GM21447 (cell line): ENCODE results near the gene SOX15.
A peak's percentile ranks its signal among the peaks of the same experiment; 100 is the strongest.

ENCODE experiments used
- ATAC-seq: cut with Tn5 transposase; IDR thresholded peaks from one replicate; pipeline ENCODE4 v1.9.1; 2021; ENCODE audit not compliant: unreplicated experiment

The SOX15 gene

DNA sequence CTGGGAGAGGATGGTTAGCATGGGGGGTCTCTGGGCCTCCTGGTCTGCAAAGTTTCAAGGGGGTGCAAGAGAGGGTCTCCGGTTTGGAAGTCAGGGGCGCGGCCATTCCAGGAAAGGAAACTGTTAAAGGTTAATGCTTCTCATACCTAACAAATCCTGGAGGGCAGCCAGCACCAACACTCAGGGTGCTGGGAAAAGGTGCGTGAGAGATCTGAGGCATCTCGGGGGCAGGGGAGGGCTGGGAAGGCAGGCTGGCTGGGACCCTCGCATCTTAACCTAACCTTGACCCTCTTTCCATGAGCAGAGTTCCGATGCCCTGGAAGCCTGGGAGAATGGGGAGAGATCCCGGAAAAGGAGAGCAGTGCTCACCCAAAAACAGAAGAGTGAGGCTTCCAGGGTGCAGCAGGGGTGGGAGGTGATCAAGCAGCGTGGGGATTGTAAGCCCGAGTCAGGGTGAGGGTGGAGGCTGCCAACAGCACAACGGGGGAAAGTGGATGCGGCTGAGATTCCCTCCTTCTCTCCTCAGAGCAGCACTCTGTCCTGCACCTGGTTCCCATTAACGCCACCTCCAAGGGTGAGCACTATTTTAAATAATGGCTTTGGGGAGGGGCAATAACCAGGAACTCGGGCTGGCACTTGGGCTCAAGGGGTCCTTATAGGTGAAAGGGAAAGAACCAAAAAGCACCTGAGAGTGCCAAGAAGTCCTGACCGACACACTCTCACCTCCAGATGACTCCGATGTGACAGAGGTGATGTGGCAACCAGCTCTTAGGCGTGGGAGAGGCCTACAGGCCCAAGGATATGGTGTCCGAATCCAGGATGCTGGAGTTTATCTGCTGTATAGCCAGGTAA is 30.3 kb downstream of the SOX15 start:
- no peak for ATAC-seq

DNA sequence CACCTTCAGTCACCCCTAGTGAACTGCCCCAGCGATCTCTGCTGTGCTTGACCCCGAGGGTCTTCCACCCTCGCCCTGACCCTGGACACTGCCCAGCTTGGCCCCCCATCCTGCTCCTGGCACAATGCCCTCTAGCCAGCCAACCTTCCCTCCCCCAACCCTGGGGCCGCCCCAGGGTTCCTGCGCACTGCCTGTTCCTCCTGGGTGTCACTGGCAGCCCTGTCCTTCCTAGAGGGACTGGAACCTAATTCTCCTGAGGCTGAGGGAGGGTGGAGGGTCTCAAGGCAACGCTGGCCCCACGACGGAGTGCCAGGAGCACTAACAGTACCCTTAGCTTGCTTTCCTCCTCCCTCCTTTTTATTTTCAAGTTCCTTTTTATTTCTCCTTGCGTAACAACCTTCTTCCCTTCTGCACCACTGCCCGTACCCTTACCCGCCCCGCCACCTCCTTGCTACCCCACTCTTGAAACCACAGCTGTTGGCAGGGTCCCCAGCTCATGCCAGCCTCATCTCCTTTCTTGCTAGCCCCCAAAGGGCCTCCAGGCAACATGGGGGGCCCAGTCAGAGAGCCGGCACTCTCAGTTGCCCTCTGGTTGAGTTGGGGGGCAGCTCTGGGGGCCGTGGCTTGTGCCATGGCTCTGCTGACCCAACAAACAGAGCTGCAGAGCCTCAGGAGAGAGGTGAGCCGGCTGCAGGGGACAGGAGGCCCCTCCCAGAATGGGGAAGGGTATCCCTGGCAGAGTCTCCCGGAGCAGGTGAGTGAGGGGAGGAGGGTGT is 31.2 kb downstream of the SOX15 start, which contains the start of gene TNFSF13:
Gene TNFSF13 (plus strand): TSS at position 207 of the 776 bp plus-strand sequence. CDS start 290 bp downstream, at position 497.
- no peak for ATAC-seq

DNA sequence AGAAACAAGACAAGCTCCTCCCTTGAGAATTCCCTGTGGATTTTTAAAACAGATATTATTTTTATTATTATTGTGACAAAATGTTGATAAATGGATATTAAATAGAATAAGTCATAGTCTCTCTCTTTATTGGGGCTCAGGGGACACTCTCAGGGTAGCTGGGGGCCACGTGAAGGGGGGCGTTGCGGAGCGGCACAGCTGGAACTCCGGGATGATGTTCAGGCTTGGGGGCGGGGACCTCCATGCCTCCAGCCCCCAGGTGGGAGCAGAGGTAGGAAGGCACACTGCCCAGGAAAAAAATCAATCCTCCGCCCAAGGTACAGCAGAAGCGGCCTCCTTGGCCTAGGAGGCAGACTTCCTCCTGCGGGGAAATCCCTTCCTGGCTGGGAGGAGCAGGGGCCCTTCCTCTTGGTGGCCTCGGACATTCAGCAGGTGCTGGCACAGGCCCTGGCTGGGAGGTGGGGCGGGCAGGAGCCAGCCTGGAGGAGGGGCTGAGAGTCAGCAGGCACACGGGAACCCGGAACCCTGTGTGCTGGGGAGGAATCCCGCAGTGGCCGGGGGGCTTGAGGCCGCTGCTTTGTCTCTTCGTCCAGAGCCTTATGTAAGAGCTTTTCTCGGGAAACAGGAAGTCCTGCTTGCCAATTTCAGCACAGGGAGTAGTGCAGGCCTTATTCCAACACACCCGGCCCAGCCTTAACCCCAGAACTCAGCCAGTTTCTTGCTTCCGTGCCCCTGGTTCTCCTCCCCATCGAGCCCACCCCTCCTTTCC is 31.9 kb downstream of the SOX15 start:
- peak; percentile 37 for ATAC-seq

DNA sequence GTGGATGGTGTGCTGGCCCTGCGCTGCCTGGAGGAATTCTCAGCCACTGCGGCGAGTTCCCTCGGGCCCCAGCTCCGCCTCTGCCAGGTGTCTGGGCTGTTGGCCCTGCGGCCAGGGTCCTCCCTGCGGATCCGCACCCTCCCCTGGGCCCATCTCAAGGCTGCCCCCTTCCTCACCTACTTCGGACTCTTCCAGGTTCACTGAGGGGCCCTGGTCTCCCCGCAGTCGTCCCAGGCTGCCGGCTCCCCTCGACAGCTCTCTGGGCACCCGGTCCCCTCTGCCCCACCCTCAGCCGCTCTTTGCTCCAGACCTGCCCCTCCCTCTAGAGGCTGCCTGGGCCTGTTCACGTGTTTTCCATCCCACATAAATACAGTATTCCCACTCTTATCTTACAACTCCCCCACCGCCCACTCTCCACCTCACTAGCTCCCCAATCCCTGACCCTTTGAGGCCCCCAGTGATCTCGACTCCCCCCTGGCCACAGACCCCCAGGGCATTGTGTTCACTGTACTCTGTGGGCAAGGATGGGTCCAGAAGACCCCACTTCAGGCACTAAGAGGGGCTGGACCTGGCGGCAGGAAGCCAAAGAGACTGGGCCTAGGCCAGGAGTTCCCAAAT is 32.6 kb downstream of the SOX15 start:
- ATAC-seq, result no peak

DNA sequence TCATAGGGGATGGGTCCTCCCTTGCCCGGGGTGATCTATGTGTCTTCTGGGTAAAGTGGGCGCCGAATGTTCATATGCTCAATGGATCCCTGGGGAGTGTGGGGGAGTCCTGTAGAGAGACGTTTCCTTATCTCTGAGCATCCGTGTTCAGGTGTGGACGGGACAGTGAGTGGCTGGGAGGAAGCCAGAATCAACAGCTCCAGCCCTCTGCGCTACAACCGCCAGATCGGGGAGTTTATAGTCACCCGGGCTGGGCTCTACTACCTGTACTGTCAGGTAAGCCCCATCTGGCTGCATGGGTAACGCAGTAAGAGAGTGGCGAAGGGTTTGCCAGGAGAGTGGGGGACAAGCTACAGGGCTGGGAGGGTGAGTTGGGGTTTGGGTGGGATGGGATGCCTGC is 33.3 kb downstream of the SOX15 start:
- ATAC-seq, result no peak

DNA sequence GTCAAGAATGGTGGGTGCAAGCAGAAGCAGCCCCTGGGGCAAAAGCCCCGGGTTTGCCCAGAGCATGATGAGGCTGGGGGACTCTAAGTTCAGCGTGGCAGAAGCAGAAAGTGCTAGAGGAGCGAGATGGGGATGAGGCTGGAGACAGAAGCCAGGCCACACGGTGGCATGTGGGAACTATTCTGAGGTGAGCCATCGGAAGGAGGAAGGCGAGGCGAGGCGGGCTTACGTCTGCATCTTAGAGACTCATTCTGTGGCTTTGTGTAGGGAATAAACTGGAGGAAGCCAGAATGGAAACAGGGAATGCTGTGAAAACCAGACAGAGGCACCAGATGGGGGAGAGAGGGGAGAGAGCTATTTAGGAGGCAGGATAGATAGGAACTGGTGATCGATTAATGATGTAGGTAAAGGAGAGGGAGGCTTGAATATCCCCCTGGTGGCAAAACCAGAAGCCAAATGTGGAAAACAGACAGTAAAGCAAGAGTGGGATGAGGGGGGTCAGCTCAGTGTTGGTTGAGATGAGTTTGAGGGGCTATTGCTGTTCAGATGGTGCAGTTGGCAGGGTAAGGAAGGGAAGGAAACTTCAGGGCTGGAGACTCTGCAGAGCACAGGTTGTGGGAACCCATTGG is 34.5 kb downstream of the SOX15 start:
- ATAC-seq, result no peak

DNA sequence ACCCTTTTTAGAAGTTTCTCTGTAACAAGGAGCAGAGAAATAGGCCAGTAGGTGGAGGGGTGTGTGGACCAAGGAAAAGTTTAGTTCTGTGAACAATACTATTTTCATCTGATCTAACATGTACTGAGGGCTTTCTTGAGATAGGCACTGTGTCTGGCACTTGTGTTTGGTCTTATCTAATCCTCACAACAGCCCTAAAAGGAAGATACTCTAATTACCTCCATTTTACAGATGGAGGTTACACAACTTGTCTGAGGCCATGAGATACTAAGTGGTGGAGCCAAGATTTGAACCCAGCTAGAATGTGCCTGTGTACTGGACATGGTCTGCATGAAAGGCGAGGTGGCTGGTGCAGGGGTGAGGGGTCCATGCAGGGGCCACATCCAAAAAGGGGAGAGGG is 36.5 kb downstream of the SOX15 start:
- no peak for ATAC-seq

DNA sequence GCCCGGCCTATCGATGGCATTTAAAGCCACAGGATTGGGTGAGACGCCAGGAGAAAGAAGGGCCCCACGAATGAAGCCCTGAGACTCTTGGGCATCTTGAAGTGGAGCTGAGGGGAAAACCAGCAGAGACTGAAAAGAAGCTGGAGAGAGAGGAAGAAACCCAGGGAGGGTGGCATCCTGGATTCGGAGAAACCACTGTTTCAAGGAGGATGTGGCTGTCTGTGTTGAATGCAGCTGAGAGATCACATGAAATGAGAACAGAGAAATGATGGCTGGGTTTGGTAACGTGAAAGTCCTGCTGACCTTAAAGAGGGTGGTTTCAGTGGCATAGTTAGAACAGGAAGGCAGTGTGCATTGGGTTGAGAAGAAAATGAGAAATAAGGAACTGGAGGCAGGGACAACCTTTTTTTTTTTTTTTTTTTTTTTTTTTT is 37.3 kb downstream of the SOX15 start:
- ATAC-seq, result peak; percentile 87

DNA sequence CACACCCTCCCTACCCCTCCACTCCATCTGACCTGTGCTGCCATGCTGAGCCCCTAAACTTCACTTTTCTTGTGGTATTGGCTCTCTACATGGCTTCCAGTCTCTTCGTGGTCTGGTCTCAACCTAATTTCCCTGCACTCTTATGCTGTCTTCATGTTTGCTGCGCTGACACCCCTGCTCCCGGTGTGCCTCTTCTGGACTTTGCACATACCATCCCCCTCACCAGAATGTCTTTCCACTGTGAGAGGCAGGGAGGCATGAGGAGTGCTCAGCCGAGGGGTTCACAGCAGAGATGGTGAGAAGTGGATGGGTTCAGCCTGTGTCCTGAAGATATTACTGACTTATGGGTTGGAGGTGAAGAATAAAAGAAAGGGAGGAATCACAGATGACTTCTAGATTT is 38.5 kb downstream of the SOX15 start:
- ATAC-seq, result no peak

DNA sequence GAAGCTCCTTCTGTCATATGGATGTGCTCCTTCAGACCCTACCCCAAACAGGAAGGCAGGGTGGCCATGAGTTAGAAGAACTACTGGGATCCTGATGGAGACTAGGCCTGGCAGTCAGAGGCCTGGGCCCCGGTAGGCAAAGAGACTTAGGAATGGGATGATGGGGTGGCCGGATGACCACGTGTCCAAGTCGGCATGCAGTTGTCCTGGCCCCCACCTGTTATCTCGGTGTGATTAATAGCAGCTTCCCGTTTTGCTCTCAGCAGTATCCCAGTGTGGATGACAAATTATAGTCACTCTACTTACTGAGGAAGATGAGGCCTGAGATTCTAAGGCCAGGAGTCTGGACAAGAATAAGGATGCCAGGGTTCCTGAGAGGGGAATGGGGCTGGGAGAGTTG is 39.5 kb downstream of the SOX15 start:
- ATAC-seq, result no peak

DNA sequence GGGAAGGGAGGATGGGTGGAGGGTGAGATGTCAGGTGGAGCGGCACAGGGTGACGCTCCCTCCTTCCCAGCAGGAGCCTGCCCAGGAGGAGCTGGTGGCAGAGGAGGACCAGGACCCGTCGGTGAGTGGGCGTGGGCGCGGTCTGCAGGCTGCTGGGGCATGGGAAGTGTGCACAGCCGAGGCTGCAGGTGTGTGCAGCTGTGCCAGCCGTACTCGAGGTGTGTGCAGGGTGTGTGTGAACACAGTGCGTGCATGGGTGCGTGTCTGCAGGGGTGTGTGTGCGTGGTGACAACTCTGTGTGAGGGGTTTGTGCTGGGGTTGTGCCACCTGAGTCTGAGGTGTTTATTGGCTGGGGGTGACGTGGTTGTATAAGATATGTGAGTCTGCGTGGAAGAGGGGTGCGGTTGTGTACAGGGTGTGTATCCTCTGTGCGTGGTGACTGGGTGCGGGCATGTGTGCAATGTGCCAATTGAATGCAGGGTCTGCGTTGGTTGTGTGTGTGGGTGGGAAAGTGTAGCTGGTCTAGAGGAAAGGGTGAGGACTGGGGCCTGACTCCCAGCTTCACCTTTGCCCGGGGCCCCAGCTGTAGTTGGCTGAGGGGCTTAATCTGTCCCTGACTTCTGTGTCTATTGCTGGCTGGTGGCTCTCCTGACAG is 40.4 kb downstream of the SOX15 start:
- no peak for ATAC-seq

DNA sequence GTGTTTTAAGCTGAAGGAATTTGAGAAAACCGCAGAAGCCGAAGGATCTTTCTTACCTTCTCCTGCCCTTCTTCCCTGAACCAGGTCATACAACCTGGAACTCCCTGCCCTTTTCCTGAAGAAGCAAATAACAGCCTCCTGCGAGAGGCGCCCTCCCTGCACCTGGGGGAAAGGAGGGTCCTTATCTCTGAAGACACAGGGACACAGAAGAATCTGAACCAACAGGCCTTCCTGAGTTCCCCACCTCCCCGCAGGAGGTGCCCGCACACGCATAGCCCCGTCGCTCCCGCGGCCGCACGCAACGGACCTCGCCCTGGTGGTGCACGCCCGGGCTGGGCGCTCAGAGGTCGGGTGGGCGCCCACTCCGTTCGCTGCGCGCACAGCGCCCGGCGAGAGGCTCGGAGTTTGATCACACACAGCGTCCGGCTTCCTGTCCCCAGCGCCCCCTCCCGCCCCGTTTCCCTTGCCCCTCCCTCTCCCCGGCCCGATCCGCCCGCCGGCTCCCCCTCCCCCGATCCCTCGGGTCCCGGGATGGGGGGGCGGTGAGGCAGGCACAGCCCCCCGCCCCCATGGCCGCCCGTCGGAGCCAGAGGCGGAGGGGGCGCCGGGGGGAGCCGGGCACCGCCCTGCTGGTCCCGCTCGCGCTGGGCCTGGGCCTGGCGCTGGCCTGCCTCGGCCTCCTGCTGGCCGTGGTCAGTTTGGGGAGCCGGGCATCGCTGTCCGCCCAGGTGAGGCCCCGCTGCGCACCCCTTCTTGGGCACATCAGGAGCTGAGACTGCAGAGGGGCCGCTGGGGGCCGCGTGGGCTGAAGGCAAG is 41.1 kb downstream of the SOX15 start, which contains the start of gene TNFSF12:
Gene TNFSF12 (plus strand): TSS at position 474 of the 816 bp plus-strand sequence. CDS start 96 bp downstream, at position 570.
- ATAC-seq, result no peak

DNA sequence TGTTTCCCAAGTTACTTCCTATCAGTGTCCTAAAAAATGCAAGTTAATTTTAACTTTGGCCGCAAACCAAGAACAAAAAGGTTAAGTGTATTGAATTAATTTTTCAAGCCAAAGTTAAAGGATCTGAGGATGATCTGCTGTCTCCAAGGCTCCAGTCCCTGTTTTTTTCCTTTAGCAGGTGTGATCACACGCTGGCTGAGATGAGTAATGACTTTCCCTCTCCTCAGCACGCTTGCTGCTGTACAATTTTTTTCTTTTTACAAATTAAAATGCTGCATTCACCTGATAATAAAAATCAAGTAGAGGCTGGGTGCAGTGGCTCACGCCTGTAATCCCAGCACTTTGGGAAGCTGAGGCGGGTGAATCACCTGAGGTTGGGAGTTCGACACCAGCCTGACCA is 45.0 kb downstream of the SOX15 start:
- ATAC-seq, result no peak

DNA sequence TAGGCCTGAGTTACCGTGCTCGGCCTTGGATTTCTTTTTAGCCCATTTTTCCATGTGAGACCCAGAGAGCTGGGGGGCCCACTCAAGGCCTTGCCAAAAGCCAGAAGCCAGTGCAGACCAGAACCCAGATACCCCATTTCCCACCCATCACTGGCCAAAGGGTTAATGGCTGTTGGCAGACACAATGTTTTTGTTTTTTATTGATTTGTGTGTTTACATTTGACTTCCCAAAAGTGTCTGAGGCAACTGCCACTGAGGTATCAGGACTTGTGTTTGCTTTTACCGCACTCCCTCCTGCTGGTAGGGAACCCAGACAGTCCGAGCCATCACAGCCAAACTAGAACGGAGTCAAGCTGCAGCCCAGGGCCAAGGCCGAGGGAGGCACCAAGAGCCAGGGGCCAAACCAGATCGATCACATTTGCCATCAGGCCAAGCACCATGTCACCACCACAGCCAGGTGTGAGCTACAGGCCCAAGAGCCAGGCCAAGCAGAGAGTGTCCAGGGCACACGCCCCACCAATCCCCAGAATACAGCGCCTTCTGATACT is 48.7 kb downstream of the SOX15 start:
- ATAC-seq, result no peak

DNA sequence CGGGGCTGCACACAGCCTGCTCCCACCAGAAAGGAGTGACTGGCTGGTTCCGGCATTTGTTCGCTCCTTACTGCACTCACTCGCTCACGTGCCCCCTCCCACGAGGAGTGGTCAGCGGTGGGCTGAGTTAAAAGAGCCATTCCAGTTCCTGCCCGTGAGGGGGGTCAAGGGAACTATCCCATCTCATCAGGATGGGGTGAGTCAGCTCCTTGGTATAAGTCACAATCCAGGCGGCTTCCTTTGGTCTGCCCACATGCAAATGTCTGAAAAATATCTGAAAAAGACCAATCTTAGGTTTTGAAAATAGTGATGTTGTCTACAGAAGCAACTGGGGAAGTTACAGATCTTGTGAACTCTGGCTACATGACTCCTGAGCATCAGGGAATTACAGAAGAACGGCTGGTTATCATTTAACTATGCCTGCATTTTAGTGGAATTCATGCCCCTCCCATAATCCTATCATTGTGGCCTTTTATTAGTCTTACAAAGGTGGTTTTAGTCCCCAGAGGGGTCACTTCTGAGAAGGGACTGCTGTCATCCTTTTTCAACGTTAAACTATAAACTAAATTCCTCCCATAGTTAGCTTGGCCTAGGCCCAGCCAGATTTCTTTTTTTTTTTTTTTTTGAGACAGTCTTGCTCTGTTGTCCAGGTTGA is 50.9 kb downstream of the SOX15 start:
- ATAC-seq, result no peak
